Osteoblast (primary cell): ENCODE measurements around the gene MACROD2. TPM values are rescaled to one million over a fixed set of nuclear protein-coding genes. Genes with fewer than 3 reads are reported as not detected.

Experiments
- DNase-seq: peaks from one replicate; pipeline ENCODE4 v3.0.0; 2011; ENCODE audit warnings: low spot score, mixed read lengths; ENCODE audit not compliant: insufficient read length; ENCODE audit errors: missing footprints
- H2AFZ ChIP-seq: 2 replicates; pipeline ENCODE4 v1.6.0; 2011; ENCODE audit warnings: mild to moderate bottlenecking, low read length
- H3K27ac ChIP-seq: 2 replicates; pipeline ENCODE4 v1.5.1; 2011; ENCODE audit warnings: mild to moderate bottlenecking, low read depth, low read length, moderate library complexity
- H3K27me3 ChIP-seq: 2 replicates; pipeline ENCODE4 v1.6.0; 2012; ENCODE audit warnings: mild to moderate bottlenecking, control low read depth, inconsistent platforms, low read length, moderate library complexity; ENCODE audit not compliant: insufficient read depth
- H3K36me3 ChIP-seq: 2 replicates; pipeline ENCODE4 v1.5.1; 2011; ENCODE audit warnings: mild to moderate bottlenecking, low read length, control low read depth, moderate library complexity; ENCODE audit not compliant: insufficient read depth
- H3K4me1 ChIP-seq: 2 replicates; pipeline ENCODE4 v1.5.1; 2011; ENCODE audit warnings: mild to moderate bottlenecking, low read length, control low read depth, moderate library complexity; ENCODE audit not compliant: insufficient read depth
- H3K4me2 ChIP-seq: 2 replicates; pipeline ENCODE4 v1.6.0; 2011; ENCODE audit warnings: mild to moderate bottlenecking, low read length; ENCODE audit not compliant: insufficient read depth
- H3K4me3 ChIP-seq: fragments of 200-600 bp; sonication (generic); 3 replicates; pipeline ENCODE4 v1.5.1; 2012; ENCODE audit warnings: mild to moderate bottlenecking, low read length, inconsistent platforms; ENCODE audit not compliant: insufficient read depth
- H3K79me2 ChIP-seq: 2 replicates; pipeline ENCODE4 v1.6.0; 2012; ENCODE audit warnings: mild to moderate bottlenecking, low read length, control low read depth, inconsistent platforms; ENCODE audit not compliant: insufficient read depth
- H3K9me3 ChIP-seq: 2 replicates; pipeline ENCODE4 v1.5.1; 2011; ENCODE audit warnings: low read depth, low read length, control low read depth
- H4K20me1 ChIP-seq: 2 replicates; pipeline ENCODE4 v1.6.0; 2012; ENCODE audit warnings: mild to moderate bottlenecking, low read length, control low read depth; ENCODE audit not compliant: insufficient read depth
- CTCF ChIP-seq: IDR thresholded peaks from 2 replicates; pipeline ENCODE4 v1.5.1; 2011; ENCODE audit warnings: mild to moderate bottlenecking, low read depth, low read length, moderate library complexity; ENCODE audit errors: extremely low read depth
- total RNA-seq: library from RNA; depleted of rRNA; stranded (reverse); fragments of >200 nt; gene quantifications from 2 replicates; pipeline ENCODE4 v1.2.3, GENCODE V29; 2012

Gene MACROD2
- total RNA-seq, 1 donor, result 4.0 TPM

- no peak for DNase-seq
- Histone ChIP-seq H3K27ac (no peak overlapping the region), H3K9me3 (no peaks in the 10 kb centered on the region), H2AFZ (no peak overlapping the region), H3K4me3 (no peak overlapping the region), H3K27me3 (no peaks in the 10 kb centered on the region), H4K20me1 (no peaks in the 10 kb centered on the region), H3K4me2 (no peak overlapping the region), H3K79me2 (no peaks in the 10 kb centered on the region), H3K4me1 (no peaks in the 10 kb centered on the region), H3K36me3 (no peaks in the 10 kb centered on the region)
- no peak for TF ChIP-seq CTCF
Measured at GRCh38 chr20:15220009-15220656, 1224.8 kb downstream of the MACROD2 start.

- H3K36me3 ChIP-seq, result no peaks in the 10 kb centered on the region
- no peak overlapping the region for H2AFZ ChIP-seq
- H4K20me1 ChIP-seq, result no peaks in the 10 kb centered on the region
- H3K4me2 ChIP-seq, result no peak overlapping the region
- H3K9me3 ChIP-seq, result no peaks in the 10 kb centered on the region
- H3K4me1 ChIP-seq, result no peaks in the 10 kb centered on the region
- no peaks in the 10 kb centered on the region for H3K79me2 ChIP-seq
- no peaks in the 10 kb centered on the region for H3K27me3 ChIP-seq
- no peak overlapping the region for H3K27ac ChIP-seq
- H3K4me3 ChIP-seq, result no peak overlapping the region
- no peak for TF ChIP-seq CTCF
- DNase-seq, result no peak
Measured at GRCh38 chr20:15220778-15221565, 1225.7 kb downstream of the MACROD2 start.

- Histone ChIP-seq H3K4me2 (no peak overlapping the region), H4K20me1 (no peaks in the 10 kb centered on the region), H3K4me1 (no peaks in the 10 kb centered on the region), H3K4me3 (no peak overlapping the region), H3K9me3 (no peaks in the 10 kb centered on the region), H2AFZ (no peak overlapping the region), H3K79me2 (no peaks in the 10 kb centered on the region), H3K27ac (no peak overlapping the region), H3K27me3 (no peaks in the 10 kb centered on the region), H3K36me3 (no peaks in the 10 kb centered on the region)
- DNase-seq, result no peak
- TF ChIP-seq CTCF, result no peak
Measured at GRCh38 chr20:15222502-15223330, 1227.4 kb downstream of the MACROD2 start.

GRCh38 chr20:15224199-15224598, 1228.9 kb downstream of the MACROD2 start:
- no peaks in the 10 kb centered on the region for H3K27me3 ChIP-seq
- no peaks in the 10 kb centered on the region for H3K9me3 ChIP-seq
- no peak overlapping the region for H3K4me3 ChIP-seq
- DNase-seq, result no peak
- H2AFZ ChIP-seq, result no peak overlapping the region
- no peaks in the 10 kb centered on the region for H3K36me3 ChIP-seq
- H3K79me2 ChIP-seq, result no peaks in the 10 kb centered on the region
- H4K20me1 ChIP-seq, result no peaks in the 10 kb centered on the region
- H3K27ac ChIP-seq, result no peak overlapping the region
- no peaks in the 10 kb centered on the region for H3K4me1 ChIP-seq
- no peak for TF ChIP-seq CTCF
- no peak overlapping the region for H3K4me2 ChIP-seq
